Lung (tissue), 12 donors: ENCODE data around the gene PBX2. TPM values are rescaled to one million over a fixed set of nuclear protein-coding genes. Genes with fewer than 3 reads are reported as not detected.

Source experiments
- ATAC-seq: fragments of 200-7000 bp; cut with Tn5 transposase; one replicate; pipeline ENCODE4 v1.9.1; 2020; ENCODE audit warnings: moderate number of reproducible peaks; ENCODE audit not compliant: insufficient read depth, low FRiP score
- DNase-seq, 3 donors: peaks; one replicate each; pipeline ENCODE4 v3.0.0-alpha.2; 2013 to 2017
- H3K27ac ChIP-seq, 2 donors: one replicate each; pipeline ENCODE4 v1.5.1; 2013; ENCODE audit warnings: mild to moderate bottlenecking in 2 of 2, moderate library complexity in 2 of 2, control low read depth in 1 of 2, inconsistent platforms in 1 of 2, low read depth in 1 of 2, low read length in 1 of 2
- H3K27me3 ChIP-seq, 3 donors: one replicate each; pipeline ENCODE4 v1.5.1; 2013; ENCODE audit warnings: low read length in 2 of 3; ENCODE audit not compliant: control insufficient read depth in 3 of 3, insufficient read depth in 3 of 3
- H3K36me3 ChIP-seq, 4 donors: one replicate each; pipeline ENCODE4 v1.5.1; 2013; ENCODE audit warnings: low read length in 4 of 4, mild to moderate bottlenecking in 1 of 4, moderate library complexity in 1 of 4; ENCODE audit not compliant: control insufficient read depth in 4 of 4, insufficient read depth in 4 of 4
- H3K4me1 ChIP-seq, 5 donors: one replicate each; pipeline ENCODE4 v1.5.1; 2013; ENCODE audit warnings: low read length in 5 of 5, mild to moderate bottlenecking in 2 of 5, moderate library complexity in 1 of 5; ENCODE audit not compliant: control insufficient read depth in 5 of 5, insufficient read depth in 5 of 5
- H3K4me3 ChIP-seq: one replicate; pipeline ENCODE4 v1.5.1; 2013; ENCODE audit warnings: mild to moderate bottlenecking, control low read depth, moderate library complexity
- H3K9ac ChIP-seq, 2 donors: one replicate each; pipeline ENCODE4 v1.5.1; 2013; ENCODE audit warnings: low read length in 2 of 2, control low read depth in 1 of 2; ENCODE audit not compliant: insufficient read depth in 1 of 2
- H3K9me3 ChIP-seq, 4 donors: one replicate each; pipeline ENCODE4 v1.5.1; 2013; ENCODE audit warnings: low read length in 3 of 4, mild to moderate bottlenecking in 1 of 4, moderate library complexity in 1 of 4; ENCODE audit not compliant: control insufficient read depth in 4 of 4, insufficient read depth in 3 of 4
- CTCF ChIP-seq: IDR thresholded peaks from 2 replicates; pipeline ENCODE4 v1.5.1; 2012; ENCODE audit warnings: mild to moderate bottlenecking; ENCODE audit errors: control extremely low read depth, extremely low read depth
- whole genome bisulfite sequencing, 2 donors: extraction: QIAGEN DNeasy Blood & Tissue Kit; methylation state at CpG; one replicate each; pipeline ENCODE4 v1.1.7; 2013; 5-methylcytosine and 5-hydroxymethylcytosine counted together
- polyA plus RNA-seq, 2 donors: library from polyadenylated mRNA; stranded (reverse); fragments of 200-250 nt; gene quantifications; one replicate each; pipeline ENCODE4 v1.2.1, GENCODE V29; 2013
- total RNA-seq, 2 donors: library from RNA; depleted of rRNA in 1 of 2; stranded (reverse); fragments of >200 nt in 1 of 2; gene quantifications; one replicate each; pipeline ENCODE4 v1.2.1, GENCODE V29; 2014 to 2021
- donor health status: control.
- donor health status: control.
- donor health status: Bipolar disorder and iron deficiency.
- donor health status: healthy.
- donor health status: DM: yes; HTN: yes; CAD: no.

PBX2 gene
- total and polyA plus RNA-seq, 4 donors = 56.0 to 128 (median 85.9) TPM

- WGBS, 2 donors = 7 to 16% methylated on average over 5 of the region's 5 CpGs
- TF ChIP-seq CTCF = no peak
- Histone ChIP-seq H3K27me3 (no peaks in the 10 kb centered on the region), H3K27ac (peak within 1 kb of the TSS; percentile 62 to 92), H3K4me1 (peaks cover 0 to 60% (median 18%) of the 10 kb centered on the region in 5 donors), H3K4me3 (no peak within 1 kb of the TSS), H3K9me3 (no peaks in the 10 kb centered on the region), H3K9ac (no peak within 1 kb of the TSS), H3K36me3 (peaks cover 0 to 4% (median 2%) of the 10 kb centered on the region in 4 donors)
- no peak for ATAC-seq
- peak; percentile 59 to 78 (median 61) for DNase-seq
These were observed 2.6 kb upstream of the PBX2 start, which contains the start of gene GPSM3 for GRCh38 chr6:32192608-32193039. Gene GPSM3 (minus strand): TSS chr6:32192643. CDS start chr6:32192513, 130 bp downstream.

GRCh38 chr6:32191696-32192607, 1.9 kb upstream of the PBX2 start:
- WGBS, 2 donors = 46 to 59% methylated on average over 15 of the region's 15 CpGs
- H3K4me1 ChIP-seq = peaks cover 0 to 54% (median 20%) of the 10 kb centered on the region in 5 donors

GRCh38 chr6:32190911-32191677, 1.1 kb upstream of the PBX2 start:
- ATAC-seq (no peak), DNase-seq (no peak)
- Histone ChIP-seq H3K27ac (peak overlapping the region; percentile 88 to 97), H3K36me3 (peaks cover 0 to 13% (median 12%) of the 10 kb centered on the region in 4 donors), H3K4me3 (no peak overlapping the region), H3K27me3 (no peaks in the 10 kb centered on the region), H3K9ac (peak overlapping the region in 1 of 2 donors; percentile 24), H3K4me1 (peaks cover 0 to 58% (median 17%) of the 10 kb centered on the region in 5 donors), H3K9me3 (no peaks in the 10 kb centered on the region)
- 82 to 83% methylated on average over 8 of the region's 8 CpGs for WGBS, 2 donors
- no peak for TF ChIP-seq CTCF

More at GRCh38 chr6:32191696-32192607, 1.9 kb upstream of the PBX2 start:
- no peak for TF ChIP-seq CTCF
- H3K27ac ChIP-seq = peak overlapping the region in 1 of 2 donors; percentile 88
- H3K36me3 ChIP-seq = peaks cover 0 to 10% (median 8%) of the 10 kb centered on the region in 4 donors
- H3K27me3 ChIP-seq = no peaks in the 10 kb centered on the region
- no peaks in the 10 kb centered on the region for H3K9me3 ChIP-seq
- H3K9ac ChIP-seq = no peak overlapping the region
- DNase-seq (no peak), ATAC-seq (no peak)
- H3K4me3 ChIP-seq = no peak overlapping the region
